Hepatocyte (in vitro differentiated cells): ENCODE data around the gene RALGAPA2.

Experiments used
- EZH2 ChIP-seq: fragments of 200-600 bp; sonication (generic); IDR thresholded peaks from 2 replicates; pipeline ENCODE4 v1.6.1; 2016; ENCODE audit warnings: antibody characterized with exemption, mild to moderate bottlenecking, borderline replicate concordance
- EZH2phosphoT487 ChIP-seq: fragments of 200-600 bp; sonication (generic); IDR thresholded peaks from one replicate; pipeline ENCODE4 v1.6.1; 2018; ENCODE audit warnings: antibody characterized with exemption, mild to moderate bottlenecking, low read depth, moderate library complexity; ENCODE audit not compliant: unreplicated experiment, severe bottlenecking
- TF ChIP-seq, protein P1 (sequence below): fragments of 200-600 bp; sonication (generic); IDR thresholded peaks from 2 replicates; pipeline ENCODE4 v1.5.1; 2016; ENCODE audit warnings: antibody characterized with exemption, mild to moderate bottlenecking; ENCODE audit not compliant: poor library complexity

DNA sequence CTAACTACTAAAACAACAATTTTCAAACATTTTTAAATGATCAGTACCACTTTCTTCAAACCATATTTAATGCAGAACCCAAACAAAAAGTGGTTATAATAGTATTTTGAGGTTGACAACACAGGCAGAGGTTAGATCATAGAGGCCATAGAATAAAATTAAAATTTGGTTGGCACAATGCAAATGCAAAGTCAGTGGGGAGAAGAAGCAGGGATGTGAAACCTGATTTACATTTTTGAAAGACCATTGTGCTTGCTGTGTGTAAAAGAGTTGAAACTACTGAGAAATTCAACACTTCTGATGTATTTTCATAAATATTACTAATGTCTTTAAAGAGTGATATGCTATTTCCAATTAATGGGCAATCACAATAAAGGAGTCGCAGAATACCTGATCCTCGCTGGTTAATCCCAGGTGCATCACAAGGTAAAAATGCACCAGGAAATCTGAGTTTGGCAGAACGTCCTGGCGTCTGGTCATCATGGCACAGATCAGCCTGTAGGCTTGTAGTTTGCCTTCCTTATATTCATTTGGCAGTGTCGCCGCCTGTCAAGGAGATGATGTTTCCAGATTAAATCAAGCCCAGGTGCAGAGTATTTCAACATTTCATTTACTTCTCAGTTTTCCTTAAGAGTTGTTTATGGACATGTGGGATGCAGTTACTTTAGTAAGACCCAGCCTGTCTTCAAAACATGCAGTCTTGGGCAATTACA is 141.2 kb downstream of the RALGAPA2 start:
- TF ChIP-seq, protein P1, sequence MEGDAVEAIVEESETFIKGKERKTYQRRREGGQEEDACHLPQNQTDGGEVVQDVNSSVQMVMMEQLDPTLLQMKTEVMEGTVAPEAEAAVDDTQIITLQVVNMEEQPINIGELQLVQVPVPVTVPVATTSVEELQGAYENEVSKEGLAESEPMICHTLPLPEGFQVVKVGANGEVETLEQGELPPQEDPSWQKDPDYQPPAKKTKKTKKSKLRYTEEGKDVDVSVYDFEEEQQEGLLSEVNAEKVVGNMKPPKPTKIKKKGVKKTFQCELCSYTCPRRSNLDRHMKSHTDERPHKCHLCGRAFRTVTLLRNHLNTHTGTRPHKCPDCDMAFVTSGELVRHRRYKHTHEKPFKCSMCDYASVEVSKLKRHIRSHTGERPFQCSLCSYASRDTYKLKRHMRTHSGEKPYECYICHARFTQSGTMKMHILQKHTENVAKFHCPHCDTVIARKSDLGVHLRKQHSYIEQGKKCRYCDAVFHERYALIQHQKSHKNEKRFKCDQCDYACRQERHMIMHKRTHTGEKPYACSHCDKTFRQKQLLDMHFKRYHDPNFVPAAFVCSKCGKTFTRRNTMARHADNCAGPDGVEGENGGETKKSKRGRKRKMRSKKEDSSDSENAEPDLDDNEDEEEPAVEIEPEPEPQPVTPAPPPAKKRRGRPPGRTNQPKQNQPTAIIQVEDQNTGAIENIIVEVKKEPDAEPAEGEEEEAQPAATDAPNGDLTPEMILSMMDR = no peak
- TF ChIP-seq EZH2phosphoT487 = no peak
- TF ChIP-seq EZH2 = no peak
